Measurements from ENCODE around the gene C8A. TPM values are rescaled to one million over a fixed set of nuclear protein-coding genes. Genes with fewer than 3 reads are reported as not detected.

Gene C8A
- total RNA-seq, 1 donor from 2014 or later: 0.16 TPM

DNA sequence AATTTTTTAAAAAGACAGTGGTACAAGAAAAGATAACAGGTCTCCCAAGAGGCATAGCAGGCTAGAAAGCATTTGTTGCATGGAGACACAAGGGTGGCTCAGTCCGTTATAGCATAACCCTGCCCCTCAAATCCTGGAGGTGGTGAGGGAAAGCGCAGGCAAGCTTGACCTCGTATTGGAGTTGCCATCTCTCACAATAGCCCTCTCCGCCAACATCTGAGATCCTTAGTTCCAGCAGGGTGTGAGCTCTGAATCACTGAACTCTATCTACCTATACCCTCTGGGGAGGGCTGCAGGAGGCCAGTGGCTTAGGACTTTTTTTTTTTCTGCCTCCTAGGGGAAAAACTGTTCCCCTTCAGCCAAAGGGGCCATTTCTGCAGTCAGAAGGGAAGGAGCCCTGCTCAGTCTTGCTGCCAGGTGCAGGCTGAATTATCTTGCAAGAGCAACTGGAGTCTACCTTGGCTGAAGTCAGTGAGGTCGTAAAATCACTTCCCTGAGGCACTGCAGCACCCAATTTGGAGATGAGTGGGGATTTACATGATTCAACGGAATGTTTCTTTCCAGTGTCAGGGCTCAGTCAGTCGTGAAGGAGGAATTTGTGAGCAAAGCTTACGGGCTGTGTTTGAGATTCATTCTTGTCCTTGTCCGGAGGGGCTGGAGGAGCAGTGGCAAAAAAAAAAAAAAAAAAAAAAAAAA is 17.2 kb upstream of the C8A start:
- DNase-seq (ENCODE audit: low spot score): no peak

DNA sequence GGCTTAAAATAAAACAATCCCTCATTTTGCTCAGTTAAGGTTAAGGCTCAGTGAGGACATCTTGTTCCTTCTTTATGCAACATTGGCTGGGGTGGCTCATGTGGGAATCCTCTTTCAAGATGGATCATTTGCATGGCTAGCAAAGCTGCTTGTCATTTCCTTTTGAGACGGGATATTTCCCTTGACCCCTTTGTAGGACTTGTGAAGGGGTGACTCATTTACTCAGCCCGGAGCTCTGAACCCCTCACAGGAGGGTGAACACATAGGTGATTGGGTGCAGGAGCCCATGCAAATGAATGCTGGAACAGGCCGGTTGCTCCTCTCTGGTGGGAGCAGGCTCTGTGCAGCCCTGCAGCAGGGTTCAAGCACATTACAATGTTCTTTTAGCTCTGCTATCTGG is 15.8 kb upstream of the C8A start:
- DNase-seq (ENCODE audit: low spot score): peak; percentile 27

DNA sequence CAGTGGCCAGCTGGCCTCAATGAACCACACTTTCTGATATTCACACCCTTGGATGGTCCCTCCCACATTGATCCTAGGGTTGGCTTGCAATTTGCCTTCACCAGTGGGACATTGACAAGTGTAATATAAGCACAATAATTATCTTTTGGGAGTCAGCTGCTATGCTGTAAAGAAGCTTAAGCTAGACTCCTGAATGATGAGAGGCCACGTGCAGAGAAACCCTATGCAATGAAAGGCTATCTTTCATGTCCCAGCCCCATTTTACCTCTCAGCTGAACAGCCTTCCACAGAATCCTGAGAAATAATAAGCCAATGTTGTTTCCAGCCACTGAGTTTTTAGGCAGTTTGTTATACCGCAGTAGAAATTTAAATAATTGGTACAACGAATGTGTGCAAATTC is 11.1 kb upstream of the C8A start:
- no peak for DNase-seq (ENCODE audit: low spot score)

DNA sequence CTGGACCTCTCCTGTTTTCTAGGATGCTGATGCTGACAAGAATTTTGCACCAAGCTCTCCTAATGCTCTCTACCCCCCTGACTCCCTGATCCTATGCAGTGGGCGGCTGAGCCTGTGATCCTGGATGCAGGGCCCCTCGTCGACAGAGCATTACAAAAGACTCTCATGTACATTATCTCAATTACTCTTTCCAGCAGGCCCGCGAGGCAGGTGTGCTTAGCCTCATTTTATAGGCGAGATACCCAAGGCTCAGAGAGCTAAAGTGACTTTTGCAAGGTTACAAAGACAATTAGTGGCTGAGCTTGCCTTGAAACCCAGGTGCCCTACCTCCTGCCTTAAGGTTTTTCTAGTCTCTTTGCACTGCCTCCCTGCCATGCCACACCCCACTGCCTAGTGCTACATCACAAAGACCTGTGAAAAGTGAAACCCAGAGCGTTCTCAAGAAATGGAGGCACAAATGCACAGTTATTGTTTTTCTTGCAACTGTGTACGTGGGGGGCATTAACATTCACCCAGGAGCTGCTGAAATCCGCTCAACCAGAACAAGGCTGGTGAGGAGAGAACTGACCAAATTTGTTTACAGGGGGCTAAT is 10.0 kb upstream of the C8A start:
- no peak for DNase-seq (ENCODE audit: low spot score)

DNA sequence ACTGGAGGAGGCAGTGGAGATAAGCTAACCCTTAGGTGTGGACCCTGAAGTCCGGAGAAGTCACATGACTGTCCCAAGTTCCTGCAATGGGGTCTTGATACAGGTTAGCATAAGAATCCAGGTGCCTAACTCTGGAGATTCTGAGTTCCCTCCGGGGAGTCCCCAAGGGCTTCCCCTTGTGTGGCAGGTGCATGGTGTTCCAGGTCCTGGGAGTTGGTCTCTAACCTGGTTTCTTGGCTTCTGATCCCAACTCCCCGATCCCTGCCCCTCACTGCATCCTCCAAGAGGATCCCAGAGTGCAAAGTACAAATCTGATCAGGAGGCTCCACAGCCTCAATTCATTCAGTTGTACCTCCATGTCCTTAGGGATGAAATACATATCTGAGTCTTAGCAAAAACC is 9.3 kb upstream of the C8A start:
- no peak for DNase-seq (ENCODE audit: low spot score)

DNA sequence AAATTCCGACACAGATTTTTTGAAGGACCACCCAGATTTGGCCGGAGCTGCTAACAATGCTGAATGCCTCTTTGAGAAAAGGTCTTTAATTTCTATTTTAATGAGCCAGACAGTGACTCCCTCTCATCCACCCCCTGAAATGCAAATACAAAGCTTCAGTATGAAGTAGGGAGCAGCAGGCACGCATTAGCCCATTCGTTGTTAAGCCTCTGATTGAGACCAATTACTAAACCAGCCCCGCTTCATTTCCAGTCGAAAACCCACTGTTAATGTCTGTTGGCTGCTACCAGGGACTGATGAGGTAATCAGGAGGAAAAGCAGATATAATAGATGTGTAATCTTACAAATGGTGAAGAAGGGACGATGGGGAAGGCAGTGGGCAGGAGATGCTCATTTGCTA is 4.8 kb upstream of the C8A start:
- no peak for DNase-seq (ENCODE audit: low spot score)

DNA sequence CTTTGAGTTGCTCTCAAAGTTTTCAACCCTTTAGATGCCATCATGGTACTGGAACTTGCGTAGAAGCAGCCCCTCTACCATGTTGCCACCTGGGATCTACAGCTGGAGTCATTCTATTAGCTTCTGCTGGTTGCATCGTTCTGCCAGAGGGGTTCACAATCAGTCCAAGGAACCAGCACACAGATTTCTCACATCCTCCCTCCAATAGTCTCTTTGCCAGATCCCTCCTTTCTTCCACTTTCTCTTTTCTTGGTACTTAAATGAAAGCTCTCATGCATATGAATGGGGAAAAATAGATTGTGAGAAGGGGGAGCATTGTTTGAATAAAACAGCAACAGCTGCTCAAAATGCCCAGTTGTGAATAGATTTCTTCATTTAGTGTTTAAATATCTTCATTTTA is 4.2 kb upstream of the C8A start:
- DNase-seq (ENCODE audit: low spot score): no peak

DNA sequence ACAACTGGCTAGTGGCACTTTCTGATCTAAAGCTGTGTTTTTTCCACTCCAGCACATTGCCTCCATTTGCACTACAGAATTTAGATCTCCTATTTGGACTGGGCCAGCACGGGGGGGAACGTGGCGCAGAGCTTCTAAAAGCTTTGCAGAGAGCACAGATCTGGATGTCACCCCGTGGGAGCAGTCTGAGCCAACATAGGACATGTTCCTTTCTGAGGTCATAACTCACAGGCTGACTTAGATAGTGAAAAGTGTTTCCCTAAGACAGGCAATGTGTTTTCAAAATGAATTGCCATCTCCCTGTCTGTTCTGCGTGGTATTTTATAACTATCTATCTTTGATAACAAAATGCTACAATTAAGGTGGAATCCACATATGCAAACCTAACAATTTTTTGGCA is 3.7 kb upstream of the C8A start:
- no peak for DNase-seq (ENCODE audit: low spot score)

DNA sequence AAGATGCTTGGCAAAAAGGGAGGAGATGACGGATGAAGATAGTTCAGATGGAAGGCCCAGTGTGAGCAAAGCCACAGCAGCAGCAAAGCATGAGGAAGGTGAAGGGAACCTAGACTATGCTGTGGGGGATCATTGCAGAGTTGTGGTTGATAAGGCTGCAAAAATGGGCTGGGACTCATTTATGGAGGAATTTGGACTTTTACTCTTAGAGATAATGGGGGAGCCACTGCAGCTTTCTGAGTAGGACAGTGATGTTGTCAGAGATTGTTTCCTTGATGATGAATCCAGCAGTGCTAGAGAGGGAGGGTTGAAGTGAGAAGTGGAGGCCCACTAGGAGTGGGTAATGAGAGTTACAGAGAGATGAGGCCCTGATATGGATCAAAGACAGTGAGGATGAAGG is 2.1 kb upstream of the C8A start:
- no peak for DNase-seq (ENCODE audit: low spot score)

DNA sequence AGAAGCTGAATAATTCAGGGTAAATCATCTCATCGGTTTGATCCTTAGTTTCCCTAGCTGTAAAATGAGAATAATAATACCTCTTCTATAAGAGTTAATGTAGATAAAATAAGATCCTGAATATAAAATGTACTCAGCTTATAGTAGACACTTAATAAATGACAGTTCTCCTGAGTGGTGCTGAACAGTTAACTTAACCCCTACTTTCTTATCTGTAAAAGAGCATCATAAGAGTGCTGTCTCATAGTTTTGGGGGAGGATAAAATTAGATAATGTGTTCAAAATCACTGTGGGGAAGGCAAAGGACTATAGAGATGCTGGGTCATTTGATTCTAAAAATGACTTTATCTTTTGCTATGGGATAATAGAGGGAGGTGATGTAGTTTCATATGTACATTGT is 593 bp downstream of the C8A start:
- DNase-seq (ENCODE audit: low spot score): no peak

DNA sequence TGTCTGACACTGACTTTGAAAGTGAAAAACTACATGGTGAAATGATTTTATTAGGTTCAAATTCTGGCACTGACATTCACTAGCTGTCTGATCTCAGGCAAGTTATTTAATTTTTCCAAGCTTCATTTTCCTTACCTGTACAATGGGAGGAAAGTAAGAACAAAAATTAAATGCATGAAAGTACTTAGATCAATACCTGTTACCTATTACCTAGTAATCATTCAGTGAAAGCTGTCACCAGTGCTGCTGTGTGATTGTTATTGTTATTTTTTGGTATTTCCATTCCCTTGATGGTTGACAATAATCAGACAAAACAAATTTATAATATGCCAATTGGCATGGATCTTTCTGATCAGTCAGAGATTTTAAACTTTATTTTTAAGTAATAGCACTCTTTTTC is 1.6 kb downstream of the C8A start:
- no peak for DNase-seq (ENCODE audit: low spot score)

DNA sequence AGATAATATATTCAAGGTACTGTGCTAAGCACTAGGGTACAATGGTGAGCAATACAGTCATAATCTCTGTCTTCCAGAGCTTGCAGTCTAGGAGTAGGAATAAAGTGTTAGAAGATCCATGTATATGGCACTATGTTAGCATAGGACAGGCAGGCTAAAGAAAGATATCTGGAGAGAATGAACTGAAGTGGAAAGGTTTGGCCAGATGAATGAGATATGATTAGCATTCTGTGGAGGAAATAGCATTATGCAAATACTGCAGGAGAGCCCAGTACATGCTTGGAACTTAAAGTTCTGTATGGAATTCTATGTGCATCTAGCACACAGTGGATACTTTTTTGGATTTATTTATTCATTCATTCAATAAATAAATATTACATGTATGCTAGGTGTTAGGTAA is 4.7 kb downstream of the C8A start:
- DNase-seq (ENCODE audit: low spot score): no peak

DNA sequence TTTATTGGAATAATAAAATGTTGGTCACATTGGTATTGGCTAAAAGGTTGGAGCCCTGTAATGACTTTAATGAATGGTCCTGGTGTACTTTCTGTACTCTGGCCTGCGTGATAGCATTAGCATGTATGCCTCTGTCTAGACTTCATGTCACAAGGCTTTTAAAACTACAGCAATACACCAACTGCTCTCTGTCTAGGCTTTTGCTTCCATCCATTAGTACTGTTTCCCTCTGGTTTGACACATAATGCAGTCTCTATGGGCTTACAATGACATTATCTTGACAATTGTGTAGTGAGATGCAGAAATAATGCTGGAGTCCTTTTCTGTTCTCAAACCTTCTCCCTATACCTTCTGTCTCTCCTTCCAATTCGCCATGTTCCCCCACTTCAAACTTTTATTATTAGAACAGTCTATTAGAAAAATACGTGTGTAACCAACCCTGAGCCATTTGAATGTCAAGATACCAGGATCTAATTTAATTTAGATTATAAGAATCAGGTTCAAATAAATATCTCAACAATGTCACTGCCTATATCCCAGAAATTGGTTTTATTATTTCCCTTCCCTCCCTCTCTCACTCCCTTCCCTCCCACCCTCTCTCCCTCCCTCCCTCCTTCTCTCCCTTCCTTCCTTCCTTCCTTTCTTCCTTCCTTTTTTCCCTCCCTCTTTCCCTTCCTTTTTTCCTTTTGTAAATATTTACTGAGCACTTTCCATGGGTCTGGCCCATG is 8.8 kb downstream of the C8A start:
- DNase-seq (ENCODE audit: low spot score): no peak

DNA sequence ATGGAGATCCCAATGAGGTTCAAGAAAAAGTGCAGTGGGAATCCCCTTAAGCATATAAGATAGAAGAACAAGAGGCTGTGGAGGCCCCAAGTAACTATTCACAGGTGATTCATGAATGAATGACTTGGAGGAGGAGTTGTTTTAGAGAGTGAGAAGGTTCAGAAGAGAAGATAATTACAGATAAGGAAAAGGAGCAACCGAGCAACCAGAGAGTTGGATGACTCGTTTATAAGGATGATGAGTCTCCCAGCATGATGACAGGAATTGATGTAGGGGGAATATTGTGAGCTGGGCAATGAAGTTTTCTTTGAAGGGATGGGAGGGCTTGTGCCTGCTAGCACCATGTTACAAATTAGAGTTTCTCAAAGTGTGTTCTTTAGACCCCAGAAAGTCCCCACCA is 9.8 kb downstream of the C8A start:
- no peak for DNase-seq (ENCODE audit: low spot score)

DNA sequence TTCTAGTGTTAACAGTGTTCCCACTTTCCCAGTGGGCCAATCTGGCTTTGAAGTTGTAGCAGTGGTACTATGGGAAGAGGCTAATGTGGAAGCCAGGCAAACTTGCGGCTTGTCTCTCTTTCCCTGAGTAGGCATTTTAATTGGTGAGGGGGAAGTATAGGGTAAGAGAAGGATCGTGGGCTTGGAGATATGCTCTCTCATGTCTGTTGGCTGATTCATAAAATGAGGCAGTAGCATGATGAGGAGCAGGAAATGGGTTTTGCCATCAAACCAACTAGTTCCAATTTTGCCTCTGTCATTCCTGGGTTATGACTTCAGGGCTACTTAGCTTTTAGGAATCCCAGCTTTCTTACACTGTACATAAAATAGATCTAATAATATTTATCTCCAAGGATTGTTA is 12.1 kb downstream of the C8A start:
- no peak for DNase-seq (ENCODE audit: low spot score)

DNA sequence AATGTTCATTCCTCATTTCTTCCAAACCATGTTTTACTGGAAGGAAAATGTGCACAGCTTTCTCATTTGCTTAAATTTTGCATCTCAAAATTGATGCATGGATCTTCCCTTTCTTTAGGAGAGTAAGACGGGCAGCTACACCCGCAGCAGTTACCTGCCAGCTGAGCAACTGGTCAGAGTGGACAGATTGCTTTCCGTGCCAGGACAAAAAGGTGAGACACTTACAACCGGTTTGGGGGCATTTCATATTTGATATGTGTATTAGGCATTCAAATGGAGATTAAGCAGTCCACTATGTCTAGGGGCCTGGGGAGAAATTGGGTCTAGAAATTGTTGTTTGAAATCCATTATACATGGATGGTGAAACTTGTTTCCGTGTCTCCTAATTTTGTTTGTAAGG is 12.9 kb downstream of the C8A start:
- no peak for DNase-seq (ENCODE audit: low spot score)

DNA sequence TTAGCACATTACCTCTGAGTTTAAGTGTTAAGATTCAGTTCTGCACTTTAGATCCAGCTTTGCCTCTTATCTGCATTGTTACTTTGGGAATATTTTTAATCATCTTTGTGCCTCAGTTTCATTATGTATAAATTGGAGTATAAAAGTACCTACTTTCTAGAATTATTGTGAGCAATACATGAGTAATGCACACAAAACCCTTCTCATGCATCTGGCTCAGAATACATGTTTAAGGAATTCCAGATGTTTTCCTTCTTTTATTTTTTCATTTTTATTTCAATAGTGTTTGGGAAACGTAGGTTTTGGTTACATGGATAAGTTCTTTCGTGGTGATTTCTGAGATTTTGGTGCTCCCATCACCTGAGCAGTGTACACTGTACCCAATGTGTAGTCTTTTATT is 14.2 kb downstream of the C8A start:
- DNase-seq (ENCODE audit: low spot score): no peak

DNA sequence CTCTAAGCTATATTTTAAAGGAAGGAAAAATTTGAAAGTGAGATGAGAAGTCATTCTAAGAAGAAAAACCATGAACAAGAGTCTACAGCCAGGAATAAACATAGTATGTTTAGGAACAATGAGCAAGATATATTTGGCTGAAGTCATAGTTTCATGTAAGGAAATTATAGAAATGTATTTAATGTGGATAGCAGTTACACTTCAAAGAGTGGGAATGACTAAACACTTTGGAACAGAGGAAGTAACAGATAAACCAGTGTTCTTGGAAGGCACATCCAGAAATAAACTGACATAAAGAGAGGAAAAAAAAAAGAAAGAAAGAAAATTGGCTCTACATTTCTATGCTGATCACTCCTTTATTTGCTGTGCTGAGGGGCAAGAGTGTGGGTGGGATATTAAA is 18.0 kb downstream of the C8A start:
- DNase-seq (ENCODE audit: low spot score): no peak

DNA sequence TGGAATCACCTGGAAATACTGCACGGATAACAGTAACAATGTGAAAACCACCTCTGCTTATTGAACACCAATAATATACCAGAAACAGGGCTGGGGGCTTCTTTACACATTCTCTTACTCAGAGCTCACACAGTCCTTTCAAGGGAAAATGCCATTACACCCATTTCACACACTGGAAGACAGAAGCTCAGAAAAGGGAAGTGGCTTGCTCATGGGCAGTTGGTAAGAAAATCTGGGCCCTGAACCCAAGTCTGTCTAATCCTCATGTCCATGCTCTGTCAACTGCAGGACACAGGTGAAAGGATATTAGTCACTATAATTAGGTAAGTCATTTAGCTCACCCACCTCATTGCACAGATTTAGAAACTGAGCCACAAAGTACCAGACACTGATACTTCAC is 18.6 kb downstream of the C8A start:
- no peak for DNase-seq (ENCODE audit: low spot score)

DNA sequence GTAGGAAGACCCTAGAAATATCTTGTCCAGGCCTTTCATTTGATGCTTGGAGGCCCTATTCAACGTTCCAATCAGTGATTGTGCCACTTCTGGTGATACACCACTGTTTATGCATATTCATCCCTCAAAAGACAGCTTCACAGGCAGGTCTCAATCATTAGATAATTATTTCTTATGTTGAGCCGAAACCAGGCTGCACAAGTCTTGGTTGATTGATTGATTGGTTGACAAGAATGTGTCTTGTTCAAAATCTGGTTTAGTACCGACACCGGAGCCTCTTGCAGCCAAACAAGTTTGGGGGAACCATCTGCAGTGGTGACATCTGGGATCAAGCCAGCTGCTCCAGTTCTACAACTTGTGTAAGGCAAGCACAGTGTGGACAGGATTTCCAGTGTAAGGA is 20.1 kb downstream of the C8A start:
- DNase-seq (ENCODE audit: low spot score): no peak

DNA sequence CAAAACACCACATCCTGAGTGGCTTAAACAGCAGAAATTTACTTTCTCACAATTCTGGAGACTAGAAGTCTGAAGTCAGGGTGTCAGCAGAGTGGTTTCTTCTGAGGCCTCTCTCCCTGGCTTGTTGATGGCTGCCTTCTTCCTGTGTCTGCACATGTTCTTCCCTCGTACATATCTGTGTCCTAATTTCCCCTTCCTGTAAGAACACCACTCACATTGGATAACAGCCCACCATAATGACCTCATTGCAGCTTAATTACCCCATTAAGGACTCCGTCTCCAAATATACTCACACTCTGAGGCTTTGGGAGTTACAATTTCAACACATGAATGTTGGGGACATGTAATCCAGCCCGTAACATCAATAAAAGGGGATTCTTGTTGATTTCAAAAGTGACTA is 23.4 kb downstream of the C8A start:
- no peak for DNase-seq (ENCODE audit: low spot score)

DNA sequence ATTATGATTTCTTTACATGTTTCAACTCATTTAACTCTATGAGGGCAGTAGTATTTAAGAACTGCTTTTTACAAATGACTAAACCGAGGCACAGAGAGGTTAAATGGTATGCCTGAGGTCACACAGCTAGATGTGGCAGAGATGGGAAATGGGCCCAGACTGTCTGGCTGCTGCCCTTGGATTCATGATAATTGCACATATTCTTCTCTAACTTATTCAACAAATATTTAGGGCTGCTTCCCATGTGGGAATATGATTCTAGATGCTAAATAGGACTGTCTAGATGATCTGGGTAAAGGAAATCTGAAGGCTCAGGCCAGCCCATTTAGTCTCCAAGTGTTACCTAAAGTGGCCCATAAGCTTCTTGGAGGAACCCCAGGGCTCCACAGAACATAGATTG is 26.2 kb downstream of the C8A start:
- no peak for DNase-seq (ENCODE audit: low spot score)

DNA sequence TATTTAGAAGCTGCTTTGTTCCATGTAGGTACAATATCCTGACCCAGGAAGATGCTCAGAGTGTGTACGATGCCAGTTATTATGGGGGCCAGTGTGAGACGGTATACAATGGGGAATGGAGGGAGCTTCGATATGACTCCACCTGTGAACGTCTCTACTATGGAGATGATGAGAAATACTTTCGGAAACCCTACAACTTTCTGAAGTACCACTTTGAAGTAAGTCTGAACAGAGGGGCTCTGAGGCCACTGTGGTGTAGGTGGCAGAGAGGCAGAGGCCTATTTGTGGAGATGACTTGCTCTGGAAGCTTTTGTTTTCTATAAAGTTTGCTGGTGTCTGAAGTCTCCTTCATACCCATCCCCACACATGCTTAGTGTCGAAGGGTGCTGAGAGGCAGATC is 26.8 kb downstream of the C8A start:
- DNase-seq (ENCODE audit: low spot score): no peak

DNA sequence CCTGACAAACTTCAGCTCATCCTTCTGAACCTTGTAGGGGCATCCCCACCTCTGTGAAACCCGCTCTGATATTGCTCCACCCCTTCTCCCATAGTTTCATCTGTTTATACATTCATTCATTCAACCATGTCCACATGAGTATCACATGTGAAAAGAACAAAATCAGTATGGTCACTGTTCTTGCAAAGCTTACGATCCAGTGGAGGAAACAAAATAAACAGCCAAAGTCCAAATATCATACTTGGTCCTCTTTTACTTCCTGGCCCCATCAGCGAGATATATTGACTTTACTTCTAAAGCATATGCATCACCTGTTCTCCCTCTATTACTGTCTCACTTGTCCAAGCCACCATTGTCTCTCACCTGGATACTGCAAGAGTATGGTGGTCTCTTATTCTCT is 35.6 kb downstream of the C8A start:
- DNase-seq (ENCODE audit: low spot score): no peak
